C4-2B (cell line): ENCODE results near the gene ZNF672.
"Not testable (repeated sequence)": the region's sequence is repeated elsewhere in the genome, so short reads cannot be mapped to it uniquely, and the experiment has no call there.

Experiments used
- ZFX ChIP-seq: fragments of 450-650 bp; IDR thresholded peaks from 2 replicates; pipeline ENCODE4 v1.6.1; 2017
- TF ChIP-seq, protein P1 (sequence below): fragments of 450-650 bp; conservative IDR thresholded peaks from 2 replicates; pipeline ENCODE4 v1.5.1; 2017; ENCODE audit warnings: mild to moderate bottlenecking

DNA sequence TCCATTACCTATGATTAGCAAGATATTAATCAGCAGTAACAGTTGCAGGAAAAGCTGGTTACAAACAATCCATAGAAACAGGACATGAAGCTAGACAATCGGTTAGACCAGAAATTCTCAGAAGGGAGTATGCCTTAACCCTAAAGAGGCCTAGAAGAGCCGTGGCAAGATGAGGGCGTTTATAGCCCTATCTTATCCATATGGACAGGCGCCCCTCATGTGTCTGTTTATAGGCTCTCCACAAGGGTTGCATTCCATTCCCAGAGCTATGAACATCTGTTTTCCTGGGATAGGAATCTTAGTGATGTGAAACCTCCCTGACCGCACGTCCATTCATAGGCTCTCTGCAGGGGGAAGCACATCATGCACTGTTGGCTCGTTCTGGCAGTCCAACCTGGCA is 44.4 kb downstream of the ZNF672 start:
- TF ChIP-seq, protein P1, sequence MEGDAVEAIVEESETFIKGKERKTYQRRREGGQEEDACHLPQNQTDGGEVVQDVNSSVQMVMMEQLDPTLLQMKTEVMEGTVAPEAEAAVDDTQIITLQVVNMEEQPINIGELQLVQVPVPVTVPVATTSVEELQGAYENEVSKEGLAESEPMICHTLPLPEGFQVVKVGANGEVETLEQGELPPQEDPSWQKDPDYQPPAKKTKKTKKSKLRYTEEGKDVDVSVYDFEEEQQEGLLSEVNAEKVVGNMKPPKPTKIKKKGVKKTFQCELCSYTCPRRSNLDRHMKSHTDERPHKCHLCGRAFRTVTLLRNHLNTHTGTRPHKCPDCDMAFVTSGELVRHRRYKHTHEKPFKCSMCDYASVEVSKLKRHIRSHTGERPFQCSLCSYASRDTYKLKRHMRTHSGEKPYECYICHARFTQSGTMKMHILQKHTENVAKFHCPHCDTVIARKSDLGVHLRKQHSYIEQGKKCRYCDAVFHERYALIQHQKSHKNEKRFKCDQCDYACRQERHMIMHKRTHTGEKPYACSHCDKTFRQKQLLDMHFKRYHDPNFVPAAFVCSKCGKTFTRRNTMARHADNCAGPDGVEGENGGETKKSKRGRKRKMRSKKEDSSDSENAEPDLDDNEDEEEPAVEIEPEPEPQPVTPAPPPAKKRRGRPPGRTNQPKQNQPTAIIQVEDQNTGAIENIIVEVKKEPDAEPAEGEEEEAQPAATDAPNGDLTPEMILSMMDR, result not testable (repeated sequence)
- TF ChIP-seq ZFX, result not testable (repeated sequence)
